ENCODE data around the gene SMG6. TPM values are rescaled to one million over a fixed set of nuclear protein-coding genes. Genes with fewer than 3 reads are reported as not detected.

SMG6 gene
- total RNA-seq, 1 donor from 2014 or later, result 36.7 TPM

GRCh38 chr17:2034157-2034556 is 269.4 kb downstream of the SMG6 start:
- no peak overlapping the region for H3K4me3 Mint-ChIP-seq (ENCODE audit: unreplicated experiment)
- H3K36me3 Mint-ChIP-seq (ENCODE audit: unreplicated experiment), result peaks cover 15% of the 10 kb centered on the region
- TF ChIP-seq, protein P1, sequence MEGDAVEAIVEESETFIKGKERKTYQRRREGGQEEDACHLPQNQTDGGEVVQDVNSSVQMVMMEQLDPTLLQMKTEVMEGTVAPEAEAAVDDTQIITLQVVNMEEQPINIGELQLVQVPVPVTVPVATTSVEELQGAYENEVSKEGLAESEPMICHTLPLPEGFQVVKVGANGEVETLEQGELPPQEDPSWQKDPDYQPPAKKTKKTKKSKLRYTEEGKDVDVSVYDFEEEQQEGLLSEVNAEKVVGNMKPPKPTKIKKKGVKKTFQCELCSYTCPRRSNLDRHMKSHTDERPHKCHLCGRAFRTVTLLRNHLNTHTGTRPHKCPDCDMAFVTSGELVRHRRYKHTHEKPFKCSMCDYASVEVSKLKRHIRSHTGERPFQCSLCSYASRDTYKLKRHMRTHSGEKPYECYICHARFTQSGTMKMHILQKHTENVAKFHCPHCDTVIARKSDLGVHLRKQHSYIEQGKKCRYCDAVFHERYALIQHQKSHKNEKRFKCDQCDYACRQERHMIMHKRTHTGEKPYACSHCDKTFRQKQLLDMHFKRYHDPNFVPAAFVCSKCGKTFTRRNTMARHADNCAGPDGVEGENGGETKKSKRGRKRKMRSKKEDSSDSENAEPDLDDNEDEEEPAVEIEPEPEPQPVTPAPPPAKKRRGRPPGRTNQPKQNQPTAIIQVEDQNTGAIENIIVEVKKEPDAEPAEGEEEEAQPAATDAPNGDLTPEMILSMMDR (IDR thresholded peaks at IDR 0.05), result no peak
- H3K9me3 Mint-ChIP-seq (ENCODE audit: unreplicated experiment), result no peaks in the 10 kb centered on the region
- peaks cover 16% of the 10 kb centered on the region for H3K4me1 Mint-ChIP-seq (ENCODE audit: unreplicated experiment)
- DNase-seq (ENCODE audit: extremely low spot score, unreplicated experiment), result no peak
- H3K27ac Mint-ChIP-seq (ENCODE audit: unreplicated experiment), result no peak overlapping the region
- no peaks in the 10 kb centered on the region for H3K27me3 Mint-ChIP-seq (ENCODE audit: unreplicated experiment)

DNA sequence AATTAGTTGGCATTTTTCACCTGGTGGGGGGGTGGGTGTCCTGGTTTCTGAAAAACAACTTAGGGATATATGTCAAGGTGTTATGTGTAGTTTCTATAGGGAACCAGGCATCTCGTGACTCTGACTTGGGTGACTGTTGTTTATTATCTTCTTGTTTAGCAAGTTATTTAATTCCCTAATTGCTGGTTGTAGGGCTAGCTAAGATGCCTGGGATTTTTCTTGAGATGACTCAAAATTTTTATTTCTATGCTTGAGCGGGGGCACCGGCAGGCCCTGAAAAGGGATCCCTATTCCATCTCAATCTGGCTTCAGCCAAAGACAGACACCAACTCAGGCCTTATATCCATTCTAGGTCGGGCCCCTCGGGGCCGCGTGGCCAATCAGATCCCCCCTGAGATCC is 270.4 kb downstream of the SMG6 start:
- peaks cover 11% of the 10 kb centered on the region for H3K36me3 Mint-ChIP-seq (ENCODE audit: unreplicated experiment)
- no peak for DNase-seq (ENCODE audit: extremely low spot score, unreplicated experiment)
- no peaks in the 10 kb centered on the region for H3K9me3 Mint-ChIP-seq (ENCODE audit: unreplicated experiment)
- H3K4me1 Mint-ChIP-seq (ENCODE audit: unreplicated experiment), result peaks cover 16% of the 10 kb centered on the region
- H3K27ac Mint-ChIP-seq (ENCODE audit: unreplicated experiment), result no peak overlapping the region
- H3K27me3 Mint-ChIP-seq (ENCODE audit: unreplicated experiment), result no peaks in the 10 kb centered on the region
- TF ChIP-seq, protein P1 (IDR thresholded peaks at IDR 0.05), result no peak
- no peak overlapping the region for H3K4me3 Mint-ChIP-seq (ENCODE audit: unreplicated experiment)

DNA sequence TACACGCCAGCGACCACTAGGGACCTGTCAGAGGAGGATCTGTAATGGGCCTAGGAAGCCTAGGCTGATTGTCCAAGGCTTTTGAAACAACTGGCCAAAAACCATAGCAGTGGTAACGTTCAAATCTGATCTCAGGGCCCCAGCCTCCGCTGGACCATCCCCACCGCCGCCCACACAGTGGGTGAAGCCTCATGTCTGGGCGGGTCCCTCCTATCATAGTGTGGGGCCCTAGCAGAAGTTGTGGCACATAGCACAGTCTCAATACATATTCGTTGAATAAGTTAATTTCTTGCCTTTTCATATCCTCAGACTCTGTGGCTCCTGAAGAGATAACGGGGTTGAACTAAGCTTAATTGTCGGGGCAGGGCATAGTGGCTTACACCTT is 272.8 kb downstream of the SMG6 start:
- H3K27ac Mint-ChIP-seq (ENCODE audit: unreplicated experiment), result peak overlapping the region; percentile 84

GRCh38 chr17:2029911-2030778 is 273.4 kb downstream of the SMG6 start, which contains the start of gene DPH1:
DPH1 (plus strand) TSS chr17:2030153; CDS start chr17:2030170, 17 bp downstream.
- no peaks in the 10 kb centered on the region for H3K9me3 Mint-ChIP-seq (ENCODE audit: unreplicated experiment)
- H3K27ac Mint-ChIP-seq (ENCODE audit: unreplicated experiment), result peak within 1 kb of the TSS; percentile 84
- DNase-seq (ENCODE audit: extremely low spot score, unreplicated experiment), result peak; percentile 93

More for the DNA sequence above, 272.8 kb downstream of the SMG6 start:
- DNase-seq (ENCODE audit: extremely low spot score, unreplicated experiment), result no peak
- Mint-ChIP-seq H3K36me3 (ENCODE audit: unreplicated experiment) (peaks cover 3% of the 10 kb centered on the region), H3K27me3 (ENCODE audit: unreplicated experiment) (peaks cover 5% of the 10 kb centered on the region), H3K4me3 (ENCODE audit: unreplicated experiment) (peak overlapping the region; percentile 93), H3K4me1 (ENCODE audit: unreplicated experiment) (peaks cover 21% of the 10 kb centered on the region), H3K9me3 (ENCODE audit: unreplicated experiment) (no peaks in the 10 kb centered on the region)
- TF ChIP-seq, protein P1 (IDR thresholded peaks at IDR 0.05), result peak; percentile 70

GRCh38 chr17:2028737-2029136 is 274.8 kb downstream of the SMG6 start:
- DNase-seq (ENCODE audit: extremely low spot score, unreplicated experiment), result no peak
- Mint-ChIP-seq H3K27ac (ENCODE audit: unreplicated experiment) (no peak overlapping the region), H3K4me1 (ENCODE audit: unreplicated experiment) (peaks cover 22% of the 10 kb centered on the region), H3K9me3 (ENCODE audit: unreplicated experiment) (no peaks in the 10 kb centered on the region), H3K36me3 (ENCODE audit: unreplicated experiment) (peaks cover 3% of the 10 kb centered on the region), H3K4me3 (ENCODE audit: unreplicated experiment) (no peak overlapping the region), H3K27me3 (ENCODE audit: unreplicated experiment) (peaks cover 5% of the 10 kb centered on the region)
- TF ChIP-seq, protein P1 (IDR thresholded peaks at IDR 0.05), result no peak

More at GRCh38 chr17:2029911-2030778, 273.4 kb downstream of the SMG6 start, which contains the start of gene DPH1:
- Mint-ChIP-seq H3K27me3 (ENCODE audit: unreplicated experiment) (peaks cover 5% of the 10 kb centered on the region), H3K4me1 (ENCODE audit: unreplicated experiment) (peaks cover 23% of the 10 kb centered on the region), H3K4me3 (ENCODE audit: unreplicated experiment) (peak within 1 kb of the TSS; percentile 93), H3K36me3 (ENCODE audit: unreplicated experiment) (peaks cover 3% of the 10 kb centered on the region)
- TF ChIP-seq, protein P1 (IDR thresholded peaks at IDR 0.05), result no peak
